Mononuclear cell (primary cell): Measurements from ENCODE around the gene SPATS2L. TPM values are rescaled to one million over a fixed set of nuclear protein-coding genes. Genes with fewer than 3 reads are reported as not detected.
"Not testable (repeated sequence)": the region's sequence is repeated elsewhere in the genome, so short reads cannot be mapped to it uniquely, and the experiment has no call there.

Experiments used
- H3K27me3 ChIP-seq: 2 replicates; pipeline ENCODE4 v1.6.0; 2011; ENCODE audit warnings: low read length, control low read depth; ENCODE audit not compliant: insufficient read depth
- H3K4me1 ChIP-seq: 2 replicates; pipeline ENCODE4 v1.5.1; 2011; ENCODE audit warnings: mild to moderate bottlenecking, low read length, control low read depth; ENCODE audit not compliant: insufficient read depth
- H3K4me3 ChIP-seq: 2 replicates; pipeline ENCODE4 v1.5.1; 2011; ENCODE audit warnings: mild to moderate bottlenecking, low read length, moderate library complexity
- H3K9me3 ChIP-seq: 2 replicates; pipeline ENCODE4 v1.5.1; 2011; ENCODE audit warnings: low read depth, mild to moderate bottlenecking, control low read depth, low read length
- total RNA-seq: library from RNA; depleted of rRNA; stranded (reverse); fragments of >200 nt; gene quantifications from one replicate; pipeline ENCODE4 v1.2.3, GENCODE V29; 2012

SPATS2L gene
- total RNA-seq, 1 donor: 3.5 TPM

- Histone ChIP-seq H3K4me3 (no peak overlapping the region), H3K9me3 (no peaks in the 10 kb centered on the region), H3K27me3 (no peaks in the 10 kb centered on the region), H3K4me1 (no peaks in the 10 kb centered on the region)
Observed at GRCh38 chr2:200322607-200323006, 16.1 kb downstream of the SPATS2L start.

DNA sequence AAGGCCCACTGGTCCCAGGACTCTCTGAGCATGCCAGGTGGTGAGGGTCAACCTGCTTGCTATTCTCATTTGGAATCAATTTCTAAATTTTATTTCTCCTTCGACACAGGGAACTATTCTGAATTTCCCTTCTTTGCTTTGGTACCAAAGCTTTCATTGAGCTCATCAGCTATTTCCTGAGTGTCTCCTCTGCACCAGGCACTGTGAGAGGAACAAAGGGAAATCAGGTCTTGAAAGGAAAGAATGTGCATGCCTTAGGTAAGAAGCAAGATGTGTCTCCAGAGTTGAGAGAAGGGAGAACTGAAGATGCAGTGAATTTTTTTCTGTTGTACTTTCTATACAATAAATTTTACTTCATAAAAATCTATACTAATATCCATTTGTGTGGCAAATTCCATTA, 17.9 kb downstream of the SPATS2L start:
- Histone ChIP-seq H3K4me1 (no peaks in the 10 kb centered on the region), H3K4me3 (no peak overlapping the region), H3K27me3 (no peaks in the 10 kb centered on the region)

GRCh38 chr2:200329384-200329783, 22.9 kb downstream of the SPATS2L start:
- H3K4me1 ChIP-seq: no peaks in the 10 kb centered on the region
- H3K27me3 ChIP-seq: no peaks in the 10 kb centered on the region
- no peak overlapping the region for H3K4me3 ChIP-seq
- H3K9me3 ChIP-seq: no peaks in the 10 kb centered on the region

More for the DNA sequence above, 17.9 kb downstream of the SPATS2L start:
- no peaks in the 10 kb centered on the region for H3K9me3 ChIP-seq

GRCh38 chr2:200329798-200330197, 23.3 kb downstream of the SPATS2L start:
- Histone ChIP-seq H3K9me3 (no peaks in the 10 kb centered on the region), H3K27me3 (no peaks in the 10 kb centered on the region), H3K4me1 (no peaks in the 10 kb centered on the region), H3K4me3 (no peak overlapping the region)

- Histone ChIP-seq H3K27me3 (no peaks in the 10 kb centered on the region), H3K4me3 (no peak overlapping the region), H3K4me1 (no peaks in the 10 kb centered on the region), H3K9me3 (no peaks in the 10 kb centered on the region)
Observed at GRCh38 chr2:200330351-200331060, 24.0 kb downstream of the SPATS2L start.

DNA sequence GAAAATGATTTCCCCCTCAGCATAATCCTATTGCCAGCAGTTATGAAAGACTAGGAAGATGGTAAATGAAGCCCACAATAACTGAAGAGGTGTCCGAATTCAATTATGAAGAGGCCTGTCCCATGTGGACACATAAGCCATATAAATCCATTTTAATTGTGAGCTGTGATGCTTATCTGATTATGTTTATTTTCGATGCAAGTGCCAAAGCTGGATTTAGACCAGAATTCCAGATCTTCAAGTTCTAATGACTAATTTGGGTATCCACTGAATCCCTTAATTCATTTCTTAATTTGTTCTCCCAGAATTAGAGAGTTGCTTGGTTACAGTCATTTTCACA, 24.5 kb downstream of the SPATS2L start:
- Histone ChIP-seq H3K4me3 (no peak overlapping the region), H3K4me1 (no peaks in the 10 kb centered on the region), H3K27me3 (no peaks in the 10 kb centered on the region), H3K9me3 (no peaks in the 10 kb centered on the region)

GRCh38 chr2:200335657-200336056, 29.2 kb downstream of the SPATS2L start:
- H3K4me3 ChIP-seq: no peak overlapping the region
- H3K27me3 ChIP-seq: no peaks in the 10 kb centered on the region
- no peaks in the 10 kb centered on the region for H3K9me3 ChIP-seq
- H3K4me1 ChIP-seq: peaks cover 10% of the 10 kb centered on the region

- H3K9me3 ChIP-seq: no peaks in the 10 kb centered on the region
- H3K27me3 ChIP-seq: no peaks in the 10 kb centered on the region
- peaks cover 10% of the 10 kb centered on the region for H3K4me1 ChIP-seq
- H3K4me3 ChIP-seq: no peak overlapping the region
Observed at GRCh38 chr2:200336980-200337615, 30.6 kb downstream of the SPATS2L start.

- Histone ChIP-seq H3K4me1 (peaks cover 10% of the 10 kb centered on the region), H3K27me3 (no peaks in the 10 kb centered on the region), H3K9me3 (no peaks in the 10 kb centered on the region), H3K4me3 (no peak overlapping the region)
Observed at GRCh38 chr2:200337621-200338020, 31.1 kb downstream of the SPATS2L start.

- no peak overlapping the region for H3K4me3 ChIP-seq
Observed at GRCh38 chr2:200338692-200339091, 32.2 kb downstream of the SPATS2L start.

GRCh38 chr2:200340508-200341224, 34.2 kb downstream of the SPATS2L start:
- Histone ChIP-seq H3K4me1 (peaks cover 10% of the 10 kb centered on the region), H3K4me3 (no peak overlapping the region), H3K27me3 (no peaks in the 10 kb centered on the region), H3K9me3 (no peaks in the 10 kb centered on the region)

More at GRCh38 chr2:200338692-200339091, 32.2 kb downstream of the SPATS2L start:
- Histone ChIP-seq H3K9me3 (no peaks in the 10 kb centered on the region), H3K4me1 (peaks cover 10% of the 10 kb centered on the region), H3K27me3 (no peaks in the 10 kb centered on the region)

DNA sequence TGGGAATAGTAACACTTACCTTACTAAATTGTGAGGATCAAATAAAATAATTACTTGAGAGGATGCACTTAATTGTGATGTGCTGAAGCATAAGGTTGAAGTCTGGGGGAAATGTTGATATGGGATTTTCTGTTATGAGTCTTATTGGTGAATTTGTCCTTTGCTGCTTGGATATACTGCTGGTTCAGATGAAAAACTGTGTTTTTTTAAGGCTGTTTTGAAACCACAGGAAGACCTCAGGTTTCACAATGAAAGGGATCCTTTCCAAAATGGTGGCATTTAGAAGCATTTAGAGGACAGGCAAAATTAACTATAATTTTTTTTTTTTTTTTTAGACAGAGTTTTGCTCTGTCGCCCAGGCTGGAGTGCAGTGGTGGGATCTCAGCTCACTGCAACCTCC, 34.9 kb downstream of the SPATS2L start:
- no peak overlapping the region for H3K4me3 ChIP-seq
- no peaks in the 10 kb centered on the region for H3K9me3 ChIP-seq

DNA sequence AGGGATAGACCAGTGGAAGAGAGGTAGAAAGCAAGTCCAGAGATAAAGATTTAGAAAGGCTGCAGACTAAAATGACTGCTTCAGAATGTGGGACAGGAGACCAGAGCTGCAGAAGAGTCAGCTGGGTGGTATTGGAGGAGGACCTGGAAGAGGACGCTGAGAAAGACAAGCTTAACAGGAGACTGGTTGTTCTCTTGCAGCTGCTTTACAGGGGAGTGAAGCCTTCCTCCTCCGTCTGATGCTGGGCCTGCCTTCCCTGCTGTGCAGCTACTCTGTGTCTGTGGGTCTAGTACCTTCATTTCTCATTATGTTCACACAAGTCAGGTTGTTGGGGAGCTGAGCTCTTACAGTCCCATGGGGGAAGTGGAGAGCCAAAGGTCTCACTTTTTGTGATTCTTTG, 35.7 kb downstream of the SPATS2L start:
- Histone ChIP-seq H3K4me1 (peaks cover 10% of the 10 kb centered on the region), H3K27me3 (no peaks in the 10 kb centered on the region), H3K9me3 (no peaks in the 10 kb centered on the region), H3K4me3 (no peak overlapping the region)

More for the DNA sequence above, 34.9 kb downstream of the SPATS2L start:
- Histone ChIP-seq H3K4me1 (peaks cover 10% of the 10 kb centered on the region), H3K27me3 (no peaks in the 10 kb centered on the region)

DNA sequence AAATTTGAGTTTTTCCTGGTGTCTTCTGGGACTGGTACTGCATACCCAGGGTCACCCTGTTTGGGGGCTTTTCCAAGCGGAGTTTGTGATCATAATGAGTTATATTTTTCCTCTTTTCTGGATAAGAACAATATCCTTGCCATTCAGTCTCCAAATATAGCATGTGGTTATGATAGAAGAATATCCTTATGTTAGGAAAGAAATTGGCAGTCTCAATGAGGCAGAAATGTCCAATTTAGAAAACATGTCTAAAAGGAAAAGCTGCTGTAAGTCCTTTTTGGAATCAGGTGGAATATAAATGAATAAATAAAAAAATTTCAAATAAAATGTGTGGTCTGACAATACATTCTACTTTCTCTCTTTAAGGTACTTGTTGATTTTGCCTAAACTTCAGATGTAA, 36.2 kb downstream of the SPATS2L start:
- no peaks in the 10 kb centered on the region for H3K9me3 ChIP-seq
- H3K4me3 ChIP-seq: no peak overlapping the region
- H3K4me1 ChIP-seq: peaks cover 10% of the 10 kb centered on the region
- no peaks in the 10 kb centered on the region for H3K27me3 ChIP-seq

DNA sequence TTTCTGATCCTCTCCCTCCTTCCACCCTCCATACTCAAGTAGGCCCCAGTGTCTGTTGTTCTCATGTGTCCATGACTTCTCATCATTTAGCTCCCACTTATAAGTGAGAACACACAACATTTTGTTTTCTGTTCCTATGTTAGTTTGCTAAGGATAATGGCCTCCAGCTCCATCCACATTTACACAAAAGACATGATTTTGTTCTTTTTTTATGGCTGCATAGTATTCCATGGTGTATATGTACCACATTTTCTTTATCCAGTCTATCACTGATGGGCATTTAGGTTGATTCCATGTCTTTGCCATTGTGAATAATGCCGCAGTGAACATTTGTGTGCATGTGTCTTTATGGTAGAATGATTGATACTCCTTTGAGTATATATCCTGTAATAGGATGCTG, 37.7 kb downstream of the SPATS2L start:
- not testable (repeated sequence) for H3K4me3 ChIP-seq, H3K9me3 ChIP-seq, H3K4me1 ChIP-seq, H3K27me3 ChIP-seq
